Activated CD4-positive, alpha-beta memory T cell treated with anti-CD3 and anti-CD28 coated beads for 36 hours (primary cell): ENCODE measurements around the gene S100A7A. TPM values are rescaled to one million over a fixed set of nuclear protein-coding genes. Genes with fewer than 3 reads are reported as not detected.
"Not testable (repeated sequence)": the region's sequence is repeated elsewhere in the genome, so short reads cannot be mapped to it uniquely, and the experiment has no call there.

Experiments
- CTCF ChIA-PET: fragments of 350-600 bp; sonication (Branson Sonifier 250); formaldehyde crosslinking; loops from one replicate; lab custom pipeline; 2021; ENCODE audit warnings: antibody characterized with exemption, inconsistent platforms; lab: Charles Lee
- POLR2A ChIA-PET: fragments of 350-600 bp; sonication (Branson Sonifier 250); formaldehyde crosslinking; loops from one replicate; lab custom pipeline; 2021; ENCODE audit warnings: antibody characterized with exemption; lab: Charles Lee
- DNase-seq: peaks from one replicate; pipeline ENCODE4 v3.0.0-alpha.2; 2020
- H3K27ac Mint-ChIP-seq: one replicate; pipeline ENCODE4 v1.8.0; 2021; ENCODE audit warnings: mixed read lengths
- H3K27me3 Mint-ChIP-seq: one replicate; pipeline ENCODE4 v1.8.0; 2021; ENCODE audit warnings: mixed read lengths
- H3K36me3 Mint-ChIP-seq: one replicate; pipeline ENCODE4 v1.8.0; 2021; ENCODE audit warnings: mixed read lengths
- H3K4me1 Mint-ChIP-seq: one replicate; pipeline ENCODE4 v1.8.0; 2021; ENCODE audit warnings: low read depth, mixed read lengths
- H3K4me3 Mint-ChIP-seq: one replicate; pipeline ENCODE4 v1.8.0; 2021; ENCODE audit warnings: mild to moderate bottlenecking, mixed read lengths
- H3K9me3 Mint-ChIP-seq: one replicate; pipeline ENCODE4 v1.8.0; 2021; ENCODE audit warnings: mixed read lengths
- intact Hi-C: fragments of 100-400 bp; cut with micrococcal nuclease; formaldehyde crosslinking; loops from one replicate; pipeline ENCODE4 v1.15.1; 2023
- total RNA-seq, 2 experiments: library from RNA; stranded (reverse); gene quantifications; one replicate each; pipeline ENCODE4 v1.2.3, GENCODE V29; 2021

The S100A7A gene
- total RNA-seq, 2 experiments from 2014 or later, result not detected

DNA sequence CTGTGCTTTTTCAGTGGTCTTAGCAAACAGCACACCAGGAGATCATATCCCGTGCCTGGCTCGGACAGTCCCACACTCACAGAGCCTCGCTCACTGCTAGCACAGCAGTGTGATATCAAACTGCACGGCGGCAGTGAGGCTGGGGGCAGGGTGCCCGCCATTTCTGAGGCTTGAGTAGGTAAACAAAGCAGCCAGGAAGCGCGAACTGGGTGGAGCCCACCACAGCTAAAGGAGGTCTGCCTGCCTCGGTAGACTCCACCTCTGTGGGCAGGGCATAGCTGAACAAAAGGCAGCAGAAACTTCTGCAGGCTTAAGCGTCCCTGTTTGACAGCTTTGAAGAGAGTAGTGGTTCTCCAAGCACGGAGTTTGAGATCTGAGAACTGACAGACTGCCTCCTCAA, 9.0 kb upstream of the S100A7A start:
- H3K27ac Mint-ChIP-seq, DNase-seq, intact Hi-C loops, H3K4me3 Mint-ChIP-seq, H3K36me3 Mint-ChIP-seq, H3K9me3 Mint-ChIP-seq, POLR2A ChIA-PET, H3K4me1 Mint-ChIP-seq: not testable (repeated sequence)
- peaks cover 23% of the 10 kb centered on the region for H3K27me3 Mint-ChIP-seq
- CTCF ChIA-PET, result interaction anchor here (1.1 to 2.8 kb wide), 2 partner anchors 54 to 87 kb away, joined by 3 to 22 read pairs; no protein-coding TSS in a partner anchor

- peaks cover 25% of the 10 kb centered on the region for H3K27me3 Mint-ChIP-seq
- CTCF ChIA-PET, H3K9me3 Mint-ChIP-seq, DNase-seq, H3K27ac Mint-ChIP-seq, H3K4me3 Mint-ChIP-seq, POLR2A ChIA-PET, intact Hi-C loops, H3K36me3 Mint-ChIP-seq, H3K4me1 Mint-ChIP-seq: not testable (repeated sequence)
Measured at GRCh38 chr1:153413961-153414360, 2.4 kb upstream of the S100A7A start.

DNA sequence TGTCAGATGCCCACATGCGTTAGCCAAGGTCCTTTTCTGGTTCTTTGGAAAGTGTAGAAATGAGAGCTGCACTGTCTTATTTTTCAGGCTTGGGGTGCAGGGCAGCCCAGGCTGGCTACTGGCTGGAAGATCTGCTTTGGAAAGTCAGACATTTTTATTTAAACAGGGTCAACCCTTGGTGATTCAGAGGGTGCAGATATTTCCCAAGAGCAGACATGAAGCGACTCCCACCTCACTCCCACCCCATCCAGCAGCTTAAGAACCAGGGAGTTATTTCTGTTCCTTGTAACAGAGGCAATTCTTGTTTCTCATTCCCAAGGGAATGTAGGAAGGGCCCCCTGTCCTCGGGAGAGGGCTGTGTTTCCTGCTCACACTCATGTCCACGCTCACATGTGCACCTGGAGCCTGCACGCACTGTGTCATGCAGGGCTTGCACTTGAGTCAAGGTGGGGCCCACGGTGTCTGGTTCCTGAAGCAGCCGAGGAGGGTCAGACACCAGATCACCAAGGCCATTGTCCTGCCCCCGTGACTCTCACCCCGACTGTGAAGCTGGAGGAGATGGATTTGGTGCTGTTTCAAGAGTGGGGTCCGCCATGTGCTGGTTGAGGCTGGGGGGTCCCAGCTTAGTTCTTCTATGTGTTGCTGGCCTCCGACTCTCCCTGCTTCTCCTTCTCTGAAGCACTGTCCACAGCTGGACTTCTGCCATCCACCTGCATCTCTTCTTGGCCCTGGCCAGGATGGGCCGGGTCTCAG, 992 bp downstream of the S100A7A start:
- Mint-ChIP-seq H3K36me3 (no peaks in the 10 kb centered on the region), H3K27ac (no peak overlapping the region), H3K4me3 (no peak overlapping the region), H3K27me3 (peaks cover 28% of the 10 kb centered on the region), H3K9me3 (no peaks in the 10 kb centered on the region), H3K4me1 (no peaks in the 10 kb centered on the region)
- CTCF ChIA-PET, result no interaction called here
- DNase-seq, result no peak
- POLR2A ChIA-PET, result no interaction called here
- intact Hi-C loops, result no loop called here

DNA sequence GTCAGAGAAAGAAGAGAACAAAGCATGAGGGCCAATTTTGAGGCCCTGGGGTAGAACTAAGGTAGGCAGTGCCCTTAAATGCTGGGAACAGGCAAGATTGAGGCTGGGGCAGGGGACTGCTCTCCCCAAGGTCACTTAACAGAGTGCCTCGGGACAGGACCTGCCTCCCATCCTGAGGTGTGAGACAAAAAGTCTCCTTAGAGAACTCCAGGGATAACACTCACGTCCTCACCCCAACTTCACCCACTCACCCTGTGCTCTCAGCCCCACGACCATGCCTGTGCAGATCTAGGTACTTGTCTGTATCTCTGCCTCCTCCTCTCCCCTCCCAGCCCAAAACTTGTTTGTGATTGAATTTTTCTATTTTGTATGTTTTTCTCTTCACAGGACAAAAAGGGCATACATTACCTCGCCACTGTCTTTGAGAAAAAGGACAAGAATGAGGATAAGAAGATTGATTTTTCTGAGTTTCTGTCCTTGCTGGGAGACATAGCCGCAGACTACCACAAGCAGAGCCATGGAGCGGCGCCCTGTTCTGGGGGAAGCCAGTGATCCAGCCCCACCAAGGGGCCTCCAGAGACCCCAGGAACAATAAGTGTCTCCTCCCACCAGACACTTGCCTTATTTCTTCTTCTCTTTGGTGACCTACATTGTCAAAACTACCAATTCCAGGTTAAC, 2.6 kb downstream of the S100A7A start:
- intact Hi-C loops, POLR2A ChIA-PET, DNase-seq, H3K9me3 Mint-ChIP-seq, H3K36me3 Mint-ChIP-seq, H3K27ac Mint-ChIP-seq, H3K4me1 Mint-ChIP-seq, H3K4me3 Mint-ChIP-seq: not testable (repeated sequence)
- peaks cover 30% of the 10 kb centered on the region for H3K27me3 Mint-ChIP-seq
- CTCF ChIA-PET, result interaction anchor here (1.5 kb wide), 1 partner anchor 76 kb away, joined by 4 read pairs; no protein-coding TSS in a partner anchor

DNA sequence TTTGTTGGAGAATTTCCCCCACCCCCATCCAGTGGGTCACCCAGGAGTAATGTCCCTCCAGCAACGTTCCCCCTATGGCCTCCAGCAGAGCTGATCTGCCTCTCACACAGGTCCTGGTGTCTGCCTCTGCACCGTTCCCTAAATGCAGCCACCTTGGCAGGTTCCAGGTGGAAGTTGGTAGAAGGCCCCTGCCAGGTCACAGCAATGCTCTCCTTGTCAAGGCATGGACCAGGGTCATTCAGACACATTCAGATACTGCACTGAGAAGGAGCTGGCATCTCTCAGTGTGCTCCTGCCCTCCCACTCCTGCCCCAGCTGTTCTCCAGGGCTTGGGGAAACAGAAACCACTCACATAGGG, 3.1 kb downstream of the S100A7A start:
- H3K4me3 Mint-ChIP-seq, H3K36me3 Mint-ChIP-seq, H3K27ac Mint-ChIP-seq, intact Hi-C loops, DNase-seq, POLR2A ChIA-PET, H3K4me1 Mint-ChIP-seq, H3K9me3 Mint-ChIP-seq: not testable (repeated sequence)
- CTCF ChIA-PET, result interaction anchor here (1.5 kb wide), 1 partner anchor 76 kb away, joined by 4 read pairs; no protein-coding TSS in a partner anchor
- peaks cover 30% of the 10 kb centered on the region for H3K27me3 Mint-ChIP-seq

- Mint-ChIP-seq H3K27ac (no peak overlapping the region), H3K36me3 (no peaks in the 10 kb centered on the region), H3K4me3 (no peak overlapping the region), H3K4me1 (no peaks in the 10 kb centered on the region), H3K9me3 (no peaks in the 10 kb centered on the region), H3K27me3 (peaks cover 30% of the 10 kb centered on the region)
- DNase-seq, result no peak
- ChIA-PET CTCF (interaction anchor here (1.5 kb wide), 1 partner anchor 75 kb away, joined by 4 read pairs; no protein-coding TSS in a partner anchor), POLR2A (no interaction called here)
- intact Hi-C loops, result no loop called here
Measured at GRCh38 chr1:153420306-153420705, 4.0 kb downstream of the S100A7A start.

DNA sequence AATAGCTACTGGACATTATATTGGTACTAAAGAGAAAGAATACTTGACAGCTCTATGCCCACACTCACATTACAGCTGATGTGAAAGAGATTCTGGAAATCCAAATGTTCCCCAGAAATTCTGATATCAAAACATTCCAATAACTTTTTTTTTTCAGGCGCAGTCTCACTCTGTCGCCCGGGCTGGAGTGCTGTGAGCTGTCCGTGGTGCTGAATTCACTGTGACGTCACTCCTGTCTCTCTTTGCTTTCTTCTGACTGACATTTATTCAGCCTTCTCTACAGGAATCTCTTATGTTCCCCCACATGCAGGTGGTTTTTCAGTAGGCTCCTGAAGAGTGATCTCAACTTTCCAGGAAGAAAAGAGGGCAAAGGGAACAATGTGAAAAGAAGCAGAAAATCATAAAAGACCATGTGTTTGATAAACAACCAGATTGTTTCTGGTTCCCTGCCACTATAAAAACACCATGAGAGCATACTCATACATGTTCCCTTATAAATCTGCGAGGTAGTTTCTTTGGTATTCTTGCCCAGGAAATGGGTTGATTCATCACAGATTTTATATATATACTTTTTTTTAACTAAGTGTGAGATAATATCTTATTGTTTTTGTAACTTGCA, 6.2 kb downstream of the S100A7A start:
- Mint-ChIP-seq H3K4me1 (no peaks in the 10 kb centered on the region), H3K4me3 (no peak overlapping the region), H3K27ac (no peak overlapping the region), H3K36me3 (no peaks in the 10 kb centered on the region), H3K9me3 (no peaks in the 10 kb centered on the region), H3K27me3 (peaks cover 34% of the 10 kb centered on the region)
- intact Hi-C loops, result no loop called here
- CTCF ChIA-PET, result interaction anchor here (0.6 to 0.7 kb wide), 2 partner anchors 72 to 157 kb away, joined by 3 to 4 read pairs; no protein-coding TSS in a partner anchor
- DNase-seq, result peak; percentile 76
- POLR2A ChIA-PET, result no interaction called here

DNA sequence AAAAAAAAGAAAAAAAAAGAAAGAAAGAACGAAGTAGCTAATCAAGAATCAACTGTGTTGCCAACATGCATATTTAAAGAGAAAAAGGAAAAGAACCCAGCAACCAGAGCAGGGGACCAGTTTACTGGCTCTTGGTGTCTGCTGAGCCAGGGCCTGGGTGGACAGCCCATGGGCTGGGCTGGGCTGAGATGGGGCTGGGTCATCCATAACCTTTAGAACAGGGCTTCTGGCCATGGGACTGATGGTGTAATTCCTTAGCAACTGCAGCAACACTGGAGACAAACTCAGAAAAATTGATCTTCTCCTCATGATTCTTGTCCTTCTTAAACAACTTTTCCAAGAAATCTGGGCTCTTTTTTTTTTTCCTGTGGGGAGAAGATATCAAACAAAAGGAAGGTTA, 10.5 kb downstream of the S100A7A start:
- Mint-ChIP-seq H3K27me3 (peaks cover 14% of the 10 kb centered on the region), H3K4me3 (no peak overlapping the region), H3K9me3 (no peaks in the 10 kb centered on the region), H3K36me3 (no peaks in the 10 kb centered on the region), H3K27ac (no peak overlapping the region), H3K4me1 (no peaks in the 10 kb centered on the region)
- no peak for DNase-seq
- intact Hi-C loops, result no loop called here
- CTCF ChIA-PET, result no interaction called here
- POLR2A ChIA-PET, result no interaction called here

DNA sequence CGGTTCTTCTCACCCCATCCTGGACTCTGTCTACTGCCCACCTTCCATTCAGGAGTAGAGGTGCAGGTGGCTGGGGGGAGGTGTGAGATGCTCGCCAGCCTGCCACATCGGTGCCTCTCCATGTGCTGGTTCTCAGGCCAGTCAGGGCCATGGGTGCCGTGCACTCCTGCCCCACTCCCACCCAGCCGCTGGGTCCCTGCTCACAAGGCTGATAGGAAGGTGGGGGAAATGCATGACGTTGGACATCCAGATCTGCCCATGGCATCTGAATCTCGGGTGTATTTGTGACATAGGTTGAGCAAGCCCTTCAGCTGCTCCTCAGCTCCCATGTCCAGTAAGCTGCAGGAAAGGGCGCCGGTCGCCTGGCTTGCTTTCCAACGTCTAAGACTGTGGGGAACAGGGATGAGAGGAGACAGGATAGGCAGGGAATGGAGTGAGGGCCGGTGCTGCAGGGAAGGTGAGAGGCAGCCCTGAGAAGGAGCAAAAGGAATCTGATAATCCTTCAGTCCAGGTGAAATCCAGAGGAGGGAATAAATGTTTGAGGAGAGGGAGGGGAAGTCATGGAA, 11.8 kb downstream of the S100A7A start:
- CTCF ChIA-PET, result no interaction called here
- no peak for DNase-seq
- no peaks in the 10 kb centered on the region for H3K36me3 Mint-ChIP-seq
- intact Hi-C loops, result no loop called here
- H3K4me1 Mint-ChIP-seq, result no peaks in the 10 kb centered on the region
- H3K9me3 Mint-ChIP-seq, result no peaks in the 10 kb centered on the region
- no peak overlapping the region for H3K27ac Mint-ChIP-seq
- H3K4me3 Mint-ChIP-seq, result no peak overlapping the region
- H3K27me3 Mint-ChIP-seq, result peaks cover 14% of the 10 kb centered on the region
- POLR2A ChIA-PET, result no interaction called here

DNA sequence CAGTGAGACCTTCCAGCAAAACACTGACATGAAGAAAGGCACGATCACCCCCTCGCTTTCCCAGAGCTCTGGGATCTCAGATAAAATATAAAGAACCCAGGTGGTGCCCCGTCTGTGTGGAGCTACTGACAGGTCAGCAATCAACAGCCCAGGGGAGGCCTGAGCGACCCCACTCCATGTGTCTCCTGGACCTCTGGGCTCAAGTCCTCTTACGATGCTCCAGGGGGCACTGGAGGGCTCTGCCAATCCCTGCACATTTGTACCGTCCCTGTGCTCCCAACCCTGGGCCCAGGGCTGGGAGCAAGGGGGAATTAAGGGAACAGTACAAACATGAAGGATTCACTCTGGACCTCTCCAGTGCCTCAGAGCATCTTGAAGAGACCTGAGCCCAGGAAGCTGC, 12.5 kb downstream of the S100A7A start:
- Mint-ChIP-seq H3K36me3 (no peaks in the 10 kb centered on the region), H3K4me3 (no peak overlapping the region), H3K9me3 (no peaks in the 10 kb centered on the region), H3K27me3 (peaks cover 11% of the 10 kb centered on the region), H3K4me1 (no peaks in the 10 kb centered on the region), H3K27ac (no peak overlapping the region)
- no peak for DNase-seq
- intact Hi-C loops, result no loop called here
- CTCF ChIA-PET, result no interaction called here
- POLR2A ChIA-PET, result no interaction called here

DNA sequence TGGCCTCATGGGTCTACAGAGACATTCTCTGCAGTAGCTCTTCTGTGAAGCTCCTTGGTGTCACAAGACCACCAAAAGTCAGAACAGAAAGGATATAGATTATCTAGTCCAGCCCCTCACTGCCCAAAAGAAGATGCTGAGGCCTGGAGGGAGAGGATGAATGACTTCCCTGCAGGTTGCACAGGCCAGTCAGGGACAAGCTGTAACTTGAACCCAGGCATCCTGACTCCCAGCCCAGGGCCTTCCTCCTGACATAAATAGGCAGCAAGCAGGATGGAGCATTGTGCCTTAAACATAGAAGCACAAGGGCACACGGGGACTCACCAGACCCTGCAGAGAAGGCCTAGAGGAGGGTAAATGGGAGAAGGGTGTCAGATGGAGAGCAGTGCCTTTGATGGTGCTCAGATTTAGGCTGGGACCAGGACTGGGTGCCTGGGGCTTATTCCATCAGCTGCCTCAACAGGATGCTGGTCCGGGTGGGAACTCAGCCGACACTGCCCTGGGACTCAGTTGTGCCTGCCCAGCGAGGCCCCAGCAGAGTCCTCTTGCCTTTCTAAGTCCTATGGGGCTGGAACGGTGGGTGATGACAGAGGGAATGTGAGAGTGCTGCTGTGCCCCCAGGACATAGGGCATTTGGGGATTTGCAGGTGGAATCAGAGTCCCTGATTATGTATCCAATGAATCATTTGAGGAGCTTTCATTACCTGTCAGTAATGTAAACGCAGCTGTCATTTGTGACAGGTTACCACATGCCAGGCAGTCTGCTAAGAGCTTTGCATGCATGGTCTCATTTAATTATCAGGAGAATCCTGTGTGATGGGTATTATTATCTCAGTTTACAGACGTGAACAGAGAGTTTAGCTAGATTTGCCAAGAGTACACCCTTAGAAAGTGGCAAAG, 13.2 kb downstream of the S100A7A start:
- no peak overlapping the region for H3K4me3 Mint-ChIP-seq
- intact Hi-C loops, result no loop called here
- POLR2A ChIA-PET, result no interaction called here

More for the DNA sequence above, 13.2 kb downstream of the S100A7A start:
- H3K9me3 Mint-ChIP-seq, result no peaks in the 10 kb centered on the region
- no peaks in the 10 kb centered on the region for H3K4me1 Mint-ChIP-seq
- peaks cover 11% of the 10 kb centered on the region for H3K27me3 Mint-ChIP-seq
- CTCF ChIA-PET, result no interaction called here
- H3K36me3 Mint-ChIP-seq, result no peaks in the 10 kb centered on the region
- no peak overlapping the region for H3K27ac Mint-ChIP-seq
- no peak for DNase-seq
